ENCODE measurements around the gene DNAJC22. TPM values are rescaled to one million over a fixed set of nuclear protein-coding genes. Genes with fewer than 3 reads are reported as not detected.

DNAJC22 gene
- polyA plus RNA-seq (2013, experiment 1 of 2), result 0.14 TPM
- 0.12 TPM for polyA plus RNA-seq (2013, experiment 2 of 2)

DNA sequence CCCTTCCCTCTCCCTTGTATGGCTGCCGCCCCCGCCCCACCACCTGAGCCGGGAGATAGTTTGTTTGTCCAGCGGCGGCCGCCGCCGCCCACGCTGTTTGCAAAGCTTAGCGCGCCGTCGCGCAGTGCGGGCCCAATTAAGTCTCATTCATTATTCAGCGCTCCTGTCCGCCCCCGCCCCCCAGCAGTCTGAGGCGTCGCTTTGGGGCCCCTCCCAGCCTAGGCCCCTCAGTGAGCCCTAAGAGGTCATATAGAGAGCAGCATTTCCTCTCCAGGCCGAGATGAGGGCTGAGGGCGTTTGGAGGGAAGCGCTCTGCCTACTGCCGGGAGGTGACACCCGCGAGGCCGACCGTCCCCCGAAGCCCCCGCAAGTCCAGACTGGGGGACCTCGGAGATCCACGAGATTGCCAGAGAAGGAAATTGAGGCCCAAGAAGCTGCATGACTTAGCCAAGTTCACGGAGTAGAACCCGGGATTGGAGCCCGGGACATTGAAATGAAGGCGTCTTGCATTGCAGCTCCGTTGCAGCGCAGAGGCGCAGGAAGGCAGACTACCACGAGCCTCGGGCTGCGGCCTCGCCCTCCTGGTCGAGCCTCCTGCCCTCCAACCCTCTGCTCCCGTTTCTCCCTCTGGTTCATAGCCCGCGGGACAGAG, at the start of gene DNAJC22:
DNAJC22 (plus strand) TSS at position 230 of the 652 bp plus-strand sequence. CDS start 1,985 bp downstream, outside the sequence.
- WGBS, 2 donors (ENCODE audit: extremely low coverage in 2 of 2, insufficient read length in 2 of 2, insufficient replicate concordance in 1 of 2), result no CpG with 5 or more reads among the region's 47 CpGs
- Histone ChIP-seq H2BK12ac (ENCODE audit: low read length) (no peak within 1 kb of the TSS), H2AFZ (ENCODE audit: low read length) (peak within 1 kb of the TSS; percentile 97), H2BK120ac (ENCODE audit: low read depth, low read length) (peak within 1 kb of the TSS; percentile 40), H3K27ac (replicated peaks; ENCODE audit: low read length) (no peak within 1 kb of the TSS), H3K18ac (ENCODE audit: low read length) (peak within 1 kb of the TSS; percentile 66), H3K14ac (ENCODE audit: low read length) (no peak within 1 kb of the TSS), H3K36me3 (replicated peaks in 1 of 2; ENCODE audit: control insufficient read depth in 2 of 2, insufficient read depth in 2 of 2, low read length in 2 of 2) (no peaks in the 10 kb centered on the region), H3K9ac (ENCODE audit: low read depth, low read length, poor library complexity) (no peak within 1 kb of the TSS), H3K4me2 (ENCODE audit: insufficient read depth, low read length, poor library complexity, severe bottlenecking) (peak within 1 kb of the TSS; percentile 76), H3K4me1 (ENCODE audit: control insufficient read depth in 2 of 2, insufficient read depth in 1 of 2, low read depth in 1 of 2, low read length in 2 of 2) (peaks cover 23 to 35% of the 10 kb centered on the region in 2 donors), H4K8ac (ENCODE audit: low read depth, low read length) (no peak within 1 kb of the TSS), H2BK15ac (ENCODE audit: low read length) (peak within 1 kb of the TSS; percentile 50), H4K91ac (ENCODE audit: low read depth, low read length, poor library complexity) (no peak within 1 kb of the TSS), H3K23ac (ENCODE audit: low read depth, low read length, poor library complexity) (no peak within 1 kb of the TSS), H3K9me3 (replicated peaks in 1 of 2; ENCODE audit: control insufficient read depth in 2 of 2, insufficient read depth in 1 of 2, low read depth in 1 of 2, low read length in 2 of 2) (peaks cover 0 to 3% of the 10 kb centered on the region in 2 donors), H3K4ac (ENCODE audit: low read length) (no peak within 1 kb of the TSS), H2BK5ac (ENCODE audit: low read length) (no peak within 1 kb of the TSS), H3K27me3 (ENCODE audit: control insufficient read depth in 3 of 3, insufficient read depth in 3 of 3, low read depth in 1 of 3, low read length in 3 of 3) (peaks cover 15 to 74% (median 64%) of the 10 kb centered on the region in 3 experiments), H2AK5ac (ENCODE audit: low read depth, low read length) (peak within 1 kb of the TSS; percentile 33), H3K79me1 (ENCODE audit: low read depth, low read length) (no peaks in the 10 kb centered on the region), H3K4me3 (ENCODE audit: low read length in 2 of 2) (peak within 1 kb of the TSS; percentile 33 to 48)
- no peak for DNase-seq (ENCODE audit: low spot score)

DNA sequence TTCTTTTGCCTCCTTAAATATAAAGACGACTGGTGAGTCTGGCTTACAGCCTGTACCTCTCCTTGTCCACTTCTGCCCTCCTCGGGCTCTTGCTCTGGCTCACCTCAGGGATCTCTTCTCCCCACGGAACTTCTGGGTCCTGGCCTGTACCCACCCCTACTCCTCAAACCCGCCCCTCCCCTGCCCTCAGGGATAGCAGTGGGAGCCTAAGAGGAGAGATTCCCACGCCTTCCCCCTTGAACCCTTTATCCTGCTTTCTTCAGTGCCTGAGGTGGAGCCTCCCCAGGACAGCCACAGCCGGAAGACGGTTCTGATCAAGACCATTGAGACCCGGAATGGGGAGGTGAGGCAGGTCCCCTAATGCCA, 49.0 kb upstream of the DNAJC22 start:
- no peak overlapping the region for H2BK15ac ChIP-seq (ENCODE audit: low read length)
- H3K27me3 ChIP-seq (ENCODE audit: control insufficient read depth in 3 of 3, insufficient read depth in 3 of 3, low read depth in 1 of 3, low read length in 3 of 3), result peaks cover 40 to 64% (median 62%) of the 10 kb centered on the region in 3 experiments
- no CpG with 5 or more reads among the region's 8 CpGs for WGBS, 2 donors (ENCODE audit: extremely low coverage in 2 of 2, insufficient read length in 2 of 2, insufficient replicate concordance in 1 of 2)
- H3K79me1 ChIP-seq (ENCODE audit: low read depth, low read length), result no peaks in the 10 kb centered on the region
- H3K9ac ChIP-seq (ENCODE audit: low read depth, low read length, poor library complexity), result no peak overlapping the region
- H3K4me1 ChIP-seq (ENCODE audit: control insufficient read depth in 2 of 2, insufficient read depth in 1 of 2, low read depth in 1 of 2, low read length in 2 of 2), result peaks cover 16 to 20% of the 10 kb centered on the region in 2 donors
- H3K18ac ChIP-seq (ENCODE audit: low read length), result no peak overlapping the region
- H3K27ac ChIP-seq (replicated peaks; ENCODE audit: low read length), result no peak overlapping the region
- H2BK12ac ChIP-seq (ENCODE audit: low read length), result no peak overlapping the region
- H3K36me3 ChIP-seq (replicated peaks in 1 of 2; ENCODE audit: control insufficient read depth in 2 of 2, insufficient read depth in 2 of 2, low read length in 2 of 2), result no peaks in the 10 kb centered on the region
- H3K4me3 ChIP-seq (ENCODE audit: low read length in 2 of 2), result no peak overlapping the region
- no peaks in the 10 kb centered on the region for H3K9me3 ChIP-seq (replicated peaks in 1 of 2; ENCODE audit: control insufficient read depth in 2 of 2, insufficient read depth in 1 of 2, low read depth in 1 of 2, low read length in 2 of 2)
- H2BK5ac ChIP-seq (ENCODE audit: low read length), result no peak overlapping the region
- DNase-seq (ENCODE audit: low spot score), result no peak
- no peak overlapping the region for H2AK5ac ChIP-seq (ENCODE audit: low read depth, low read length)
- no peak overlapping the region for H3K14ac ChIP-seq (ENCODE audit: low read length)
- no peak overlapping the region for H2AFZ ChIP-seq (ENCODE audit: low read length)
- no peak overlapping the region for H2BK120ac ChIP-seq (ENCODE audit: low read depth, low read length)
- no peak overlapping the region for H4K8ac ChIP-seq (ENCODE audit: low read depth, low read length)
- no peak overlapping the region for H3K4ac ChIP-seq (ENCODE audit: low read length)
- H3K23ac ChIP-seq (ENCODE audit: low read depth, low read length, poor library complexity), result no peak overlapping the region
- peak overlapping the region; percentile 52 for H3K4me2 ChIP-seq (ENCODE audit: insufficient read depth, low read length, poor library complexity, severe bottlenecking)
- H4K91ac ChIP-seq (ENCODE audit: low read depth, low read length, poor library complexity), result no peak overlapping the region

DNA sequence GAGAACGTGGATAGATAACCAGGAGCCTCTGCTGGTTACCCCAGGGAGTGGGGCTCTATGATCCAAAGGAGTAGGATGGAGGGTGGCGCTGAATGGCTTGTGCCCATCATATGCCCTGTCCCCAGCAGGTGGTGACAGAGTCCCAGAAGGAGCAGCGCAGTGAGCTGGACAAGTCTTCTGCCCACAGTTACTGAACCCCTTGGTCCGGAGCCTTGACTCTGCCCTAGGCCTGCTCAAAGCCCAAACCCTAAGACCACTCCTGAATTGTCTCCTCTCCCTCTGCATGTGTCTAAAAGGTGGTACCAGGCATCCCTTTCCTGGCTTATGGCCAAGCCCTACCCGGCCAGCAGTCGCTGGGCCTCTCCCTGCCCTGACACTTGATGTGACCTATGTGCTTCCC, 48.5 kb upstream of the DNAJC22 start:
- no peak overlapping the region for H4K8ac ChIP-seq (ENCODE audit: low read depth, low read length)
- no peak overlapping the region for H2BK15ac ChIP-seq (ENCODE audit: low read length)
- H3K27me3 ChIP-seq (ENCODE audit: control insufficient read depth in 3 of 3, insufficient read depth in 3 of 3, low read depth in 1 of 3, low read length in 3 of 3), result peaks cover 40 to 64% (median 60%) of the 10 kb centered on the region in 3 experiments
- H3K18ac ChIP-seq (ENCODE audit: low read length), result no peak overlapping the region
- H3K4ac ChIP-seq (ENCODE audit: low read length), result no peak overlapping the region
- WGBS, 2 donors (ENCODE audit: extremely low coverage in 2 of 2, insufficient read length in 2 of 2, insufficient replicate concordance in 1 of 2), result no CpG with 5 or more reads among the region's 6 CpGs
- H3K36me3 ChIP-seq (replicated peaks in 1 of 2; ENCODE audit: control insufficient read depth in 2 of 2, insufficient read depth in 2 of 2, low read length in 2 of 2), result no peaks in the 10 kb centered on the region
- H4K91ac ChIP-seq (ENCODE audit: low read depth, low read length, poor library complexity), result no peak overlapping the region
- H3K4me2 ChIP-seq (ENCODE audit: insufficient read depth, low read length, poor library complexity, severe bottlenecking), result no peak overlapping the region
- no peaks in the 10 kb centered on the region for H3K79me1 ChIP-seq (ENCODE audit: low read depth, low read length)
- H2BK120ac ChIP-seq (ENCODE audit: low read depth, low read length), result no peak overlapping the region
- no peak overlapping the region for H3K27ac ChIP-seq (replicated peaks; ENCODE audit: low read length)
- no peak for DNase-seq (ENCODE audit: low spot score)
- H3K4me1 ChIP-seq (ENCODE audit: control insufficient read depth in 2 of 2, insufficient read depth in 1 of 2, low read depth in 1 of 2, low read length in 2 of 2), result peaks cover 15 to 20% of the 10 kb centered on the region in 2 donors
- H3K14ac ChIP-seq (ENCODE audit: low read length), result no peak overlapping the region
- H3K4me3 ChIP-seq (ENCODE audit: low read length in 2 of 2), result no peak overlapping the region
- no peak overlapping the region for H2AK5ac ChIP-seq (ENCODE audit: low read depth, low read length)
- no peak overlapping the region for H3K9ac ChIP-seq (ENCODE audit: low read depth, low read length, poor library complexity)
- no peak overlapping the region for H3K23ac ChIP-seq (ENCODE audit: low read depth, low read length, poor library complexity)
- no peak overlapping the region for H2BK5ac ChIP-seq (ENCODE audit: low read length)
- H3K9me3 ChIP-seq (replicated peaks in 1 of 2; ENCODE audit: control insufficient read depth in 2 of 2, insufficient read depth in 1 of 2, low read depth in 1 of 2, low read length in 2 of 2), result no peaks in the 10 kb centered on the region
- no peak overlapping the region for H2BK12ac ChIP-seq (ENCODE audit: low read length)
- no peak overlapping the region for H2AFZ ChIP-seq (ENCODE audit: low read length)

DNA sequence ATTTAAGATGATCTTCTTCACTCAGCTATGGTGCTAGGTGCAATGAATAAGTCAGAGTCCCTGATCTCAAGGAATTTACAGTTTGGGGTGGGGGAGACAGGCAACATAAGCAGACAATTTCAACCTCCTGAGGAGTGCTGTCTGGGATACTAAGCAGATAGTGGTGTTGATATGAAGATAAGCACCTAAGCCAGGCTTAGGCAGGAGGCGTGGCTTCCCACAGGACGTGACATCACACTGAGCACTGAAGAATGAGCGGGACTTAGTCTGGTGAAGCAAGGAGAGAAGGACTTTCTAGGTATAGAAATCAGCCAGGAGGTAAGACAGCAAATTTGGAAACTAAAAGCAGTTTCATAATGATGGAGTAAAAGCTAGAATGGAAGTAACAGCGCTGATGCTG, 44.9 kb upstream of the DNAJC22 start:
- Histone ChIP-seq H2AK5ac (ENCODE audit: low read depth, low read length) (no peak overlapping the region), H2BK12ac (ENCODE audit: low read length) (no peak overlapping the region), H3K27me3 (ENCODE audit: control insufficient read depth in 3 of 3, insufficient read depth in 3 of 3, low read depth in 1 of 3, low read length in 3 of 3) (peaks cover 17 to 50% (median 24%) of the 10 kb centered on the region in 3 experiments), H3K4ac (ENCODE audit: low read length) (no peak overlapping the region), H2BK120ac (ENCODE audit: low read depth, low read length) (no peak overlapping the region), H3K27ac (replicated peaks; ENCODE audit: low read length) (no peak overlapping the region), H3K79me1 (ENCODE audit: low read depth, low read length) (no peaks in the 10 kb centered on the region), H3K36me3 (replicated peaks in 1 of 2; ENCODE audit: control insufficient read depth in 2 of 2, insufficient read depth in 2 of 2, low read length in 2 of 2) (no peaks in the 10 kb centered on the region), H3K4me1 (ENCODE audit: control insufficient read depth in 2 of 2, insufficient read depth in 1 of 2, low read depth in 1 of 2, low read length in 2 of 2) (peaks cover under 1 to 4% of the 10 kb centered on the region in 2 donors), H4K8ac (ENCODE audit: low read depth, low read length) (no peak overlapping the region), H3K9me3 (replicated peaks in 1 of 2; ENCODE audit: control insufficient read depth in 2 of 2, insufficient read depth in 1 of 2, low read depth in 1 of 2, low read length in 2 of 2) (no peaks in the 10 kb centered on the region), H3K9ac (ENCODE audit: low read depth, low read length, poor library complexity) (no peak overlapping the region), H3K4me2 (ENCODE audit: insufficient read depth, low read length, poor library complexity, severe bottlenecking) (no peak overlapping the region), H3K4me3 (ENCODE audit: low read length in 2 of 2) (no peak overlapping the region), H2BK15ac (ENCODE audit: low read length) (no peak overlapping the region), H4K91ac (ENCODE audit: low read depth, low read length, poor library complexity) (no peak overlapping the region), H3K18ac (ENCODE audit: low read length) (no peak overlapping the region), H2BK5ac (ENCODE audit: low read length) (no peak overlapping the region), H3K14ac (ENCODE audit: low read length) (no peak overlapping the region), H3K23ac (ENCODE audit: low read depth, low read length, poor library complexity) (no peak overlapping the region), H2AFZ (ENCODE audit: low read length) (no peak overlapping the region)
- DNase-seq (ENCODE audit: low spot score), result no peak
- no CpG with 5 or more reads among the region's 4 CpGs for WGBS, 2 donors (ENCODE audit: extremely low coverage in 2 of 2, insufficient read length in 2 of 2, insufficient replicate concordance in 1 of 2)

Data from neuronal stem cell (in vitro differentiated cells).